OCI-LY7 (cell line): ENCODE results near the gene KLRD1. TPM values are rescaled to one million over a fixed set of nuclear protein-coding genes. Genes with fewer than 3 reads are reported as not detected.
A peak's percentile ranks its signal among the peaks of the same experiment; 100 is the strongest.

ENCODE experiments used
- BruUV-seq: library from RNA; stranded (reverse); fragments of 400-500 nt; replicated peaks from 2 replicates; lab custom pipeline; 2021; lab: Mats Ljungman, UMichigan
- CTCF ChIA-PET: fragments of 300-600 bp; sonication (Branson Sonifier 250); formaldehyde crosslinking; loops from one replicate; lab custom pipeline; 2022; ENCODE audit warnings: antibody characterized with exemption; ENCODE audit not compliant: unreplicated experiment; lab: Charles Lee
- POLR2A ChIA-PET: fragments of 300-600 bp; sonication (Branson Sonifier 250); formaldehyde crosslinking; loops from one replicate; lab custom pipeline; 2022; ENCODE audit warnings: antibody characterized with exemption; lab: Charles Lee
- DNase-seq: peaks from one replicate; pipeline ENCODE4 v3.0.0-alpha.2; 2015; ENCODE audit warnings: low spot score
- H2AFZ ChIP-seq: fragments of 200-600 bp; sonication (generic), shearing (Covaris generic); 2 replicates; pipeline ENCODE4 v1.6.1; 2014; ENCODE audit warnings: mild to moderate bottlenecking, antibody characterized with exemption, low read length, moderate library complexity
- H3K27ac ChIP-seq: fragments of 200-600 bp; sonication (generic); 2 replicates; pipeline ENCODE4 v1.5.1; 2014; ENCODE audit warnings: mixed run types, low read depth, mild to moderate bottlenecking, moderate library complexity, low read length, inconsistent platforms; ENCODE audit not compliant: poor library complexity, severe bottlenecking
- H3K36me3 ChIP-seq: fragments of 200-600 bp; sonication (generic); 2 replicates; pipeline ENCODE4 v1.6.1; 2014; ENCODE audit warnings: mild to moderate bottlenecking, antibody characterized with exemption, low read length, moderate library complexity, mixed read lengths; ENCODE audit not compliant: insufficient read depth
- H3K4me1 ChIP-seq: fragments of 200-600 bp; sonication (generic); 2 replicates; pipeline ENCODE4 v1.5.1; 2014; ENCODE audit warnings: mild to moderate bottlenecking, low read length; ENCODE audit not compliant: insufficient read depth, poor library complexity, severe bottlenecking
- H3K4me2 ChIP-seq: fragments of 200-600 bp; sonication (generic); 2 replicates; pipeline ENCODE4 v1.6.1; 2014; ENCODE audit warnings: mild to moderate bottlenecking, low read length
- H3K4me3 ChIP-seq: fragments of 200-600 bp; sonication (generic); 2 replicates; pipeline ENCODE4 v1.5.1; 2014; ENCODE audit warnings: mild to moderate bottlenecking, low read depth, low read length; ENCODE audit not compliant: poor library complexity, severe bottlenecking
- H3K79me2 ChIP-seq: fragments of 200-600 bp; sonication (generic); 2 replicates; pipeline ENCODE4 v1.6.1; 2016; ENCODE audit warnings: low read depth, mild to moderate bottlenecking, low read length, moderate library complexity, mixed read lengths; ENCODE audit not compliant: insufficient read depth
- H3K9me2 ChIP-seq: fragments of 200-600 bp; sonication (generic); 2 replicates; pipeline ENCODE4 v1.6.1; 2016; ENCODE audit warnings: mild to moderate bottlenecking, low read length, mixed read lengths; ENCODE audit not compliant: insufficient read depth
- H3K9me3 ChIP-seq: fragments of 200-600 bp; sonication (generic); 2 replicates; pipeline ENCODE4 v1.6.1; 2014; ENCODE audit warnings: mild to moderate bottlenecking, mixed run types, low read length, mixed read lengths
- H4K20me1 ChIP-seq: fragments of 200-600 bp; sonication (generic); 2 replicates; pipeline ENCODE4 v1.6.1; 2014; ENCODE audit warnings: mild to moderate bottlenecking, antibody characterized with exemption, low read length, moderate library complexity, mixed read lengths; ENCODE audit not compliant: insufficient read depth
- CTCF ChIP-seq: fragments of 200-600 bp; sonication (generic); conservative IDR thresholded peaks from 2 replicates; pipeline ENCODE4 v1.5.1; 2014; ENCODE audit warnings: mild to moderate bottlenecking, antibody characterized with exemption, low read length, moderate library complexity, mixed read lengths
- EZH2phosphoT487 ChIP-seq: fragments of 200-600 bp; sonication (generic); IDR thresholded peaks from 2 replicates; pipeline ENCODE4 v1.6.1; 2018; ENCODE audit warnings: low read depth, borderline replicate concordance, mild to moderate bottlenecking, mixed run types, antibody characterized with exemption, low read length, moderate library complexity, mixed read lengths
- intact Hi-C: fragments of 100-400 bp; cut with micrococcal nuclease; formaldehyde crosslinking; loops from one replicate; pipeline ENCODE4 v1.10.0; 2022; ENCODE audit not compliant: unreplicated experiment
- total RNA-seq, 2 experiments: library from RNA; depleted of rRNA in 1 of 2; stranded (reverse); fragments of >200 nt in 1 of 2; shearing (Covaris generic) in 1 of 2; gene quantifications; 2 replicates each; pipeline ENCODE4 v1.2.3, GENCODE V29; 2014 to 2022

The KLRD1 gene
- total RNA-seq, 2 experiments from 2014 or later, result under 0.01 to 0.04 TPM

DNA sequence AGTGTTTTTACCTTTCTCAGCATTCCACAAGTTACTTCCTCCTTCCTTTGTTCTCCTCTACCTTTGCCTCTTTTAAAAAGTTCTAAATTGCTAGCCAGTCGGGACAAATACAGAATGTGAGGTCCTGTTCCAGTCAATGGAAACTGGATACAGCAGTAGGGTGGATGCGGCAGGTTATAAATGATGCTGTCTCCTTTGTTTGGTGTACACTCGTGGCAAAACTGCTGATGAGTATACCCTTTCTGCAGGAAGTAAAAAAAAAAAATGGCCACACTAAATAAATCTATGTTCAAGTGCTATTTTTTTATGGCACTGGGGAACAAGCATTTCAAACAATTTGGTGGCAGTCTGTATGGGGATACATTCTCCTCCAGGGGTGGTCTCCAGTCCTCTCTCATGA, 54.7 kb downstream of the KLRD1 start:
- intact Hi-C loops, result loop anchor here (5.0 kb wide), 1 partner anchor 250 kb away; the partner anchor contains the start of gene MAGOHB
- no peaks in the 10 kb centered on the region for H3K9me2 ChIP-seq
- H2AFZ ChIP-seq, result peak overlapping the region; percentile 85
- POLR2A ChIA-PET, result interaction anchor here (0.6 kb wide), 2 partner anchors 11 to 19 kb away, joined by 3 read pairs; no protein-coding TSS in a partner anchor
- H3K79me2 ChIP-seq, result no peaks in the 10 kb centered on the region
- H4K20me1 ChIP-seq, result no peaks in the 10 kb centered on the region
- H3K4me3 ChIP-seq, result no peak overlapping the region
- peak overlapping the region; percentile 86 for H3K4me2 ChIP-seq
- H3K4me1 ChIP-seq, result peaks cover 44% of the 10 kb centered on the region
- H3K27ac ChIP-seq, result peak overlapping the region; percentile 84
- no peak for TF ChIP-seq CTCF
- no peak for TF ChIP-seq EZH2phosphoT487
- DNase-seq, result no peak
- H3K9me3 ChIP-seq, result peaks cover 19% of the 10 kb centered on the region
- BruUV-seq, result no TSS peak
- CTCF ChIA-PET, result no interaction called here
- peaks cover 28% of the 10 kb centered on the region for H3K36me3 ChIP-seq

DNA sequence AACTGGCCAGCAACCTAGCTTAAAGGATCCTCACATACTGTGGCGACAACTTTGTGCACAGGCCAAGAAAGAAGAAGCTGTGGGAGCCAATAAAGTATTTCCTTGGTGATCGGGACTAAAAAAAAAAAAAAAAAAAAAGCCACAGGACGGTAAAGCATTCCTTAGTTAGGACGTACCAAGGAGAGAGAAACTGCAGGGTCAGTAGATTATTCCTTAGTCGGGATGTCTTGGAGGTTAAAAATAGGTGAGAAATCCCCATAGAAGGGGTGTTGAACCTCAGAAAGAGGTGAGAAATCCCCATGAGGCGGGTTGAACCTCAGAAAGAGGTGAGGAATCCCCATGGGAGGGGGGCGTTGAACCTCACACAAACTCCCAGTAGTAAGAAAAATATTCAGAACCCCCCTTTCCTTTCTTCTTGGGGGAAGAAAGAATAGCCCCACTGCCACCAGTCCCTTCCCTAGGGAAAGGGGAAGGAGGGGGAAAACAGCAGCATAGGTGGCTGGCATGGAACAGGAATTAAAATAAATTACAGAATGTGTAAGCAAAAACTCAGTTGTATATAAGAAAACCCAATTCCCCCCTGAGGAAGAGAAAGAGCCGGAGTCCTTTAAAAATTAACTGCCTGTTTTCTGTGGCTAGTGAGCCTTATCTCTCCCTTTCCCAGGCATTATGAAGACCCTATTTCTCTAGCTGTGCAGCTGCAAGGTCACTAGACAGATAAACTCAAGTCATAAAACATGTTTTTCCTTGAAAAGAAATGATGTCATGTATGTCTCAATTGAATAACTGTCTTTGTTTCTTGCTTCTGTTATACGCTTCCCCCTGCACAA, 55.4 kb downstream of the KLRD1 start:
- peak overlapping the region; percentile 86 for H3K4me2 ChIP-seq

More for the DNA sequence above, 55.4 kb downstream of the KLRD1 start:
- peaks cover 31% of the 10 kb centered on the region for H3K36me3 ChIP-seq
- H3K9me2 ChIP-seq, result no peaks in the 10 kb centered on the region
- peak overlapping the region; percentile 84 for H3K27ac ChIP-seq
- no peak for DNase-seq
- H4K20me1 ChIP-seq, result no peaks in the 10 kb centered on the region
- H3K4me3 ChIP-seq, result peak overlapping the region; percentile 18
- BruUV-seq, result no TSS peak
- POLR2A ChIA-PET, result interaction anchor here (0.5 to 5.0 kb wide), 9 partner anchors 8 to 149 kb away, joined by 3 to 41 read pairs (median 4); no protein-coding TSS in a partner anchor
- CTCF ChIA-PET, result no interaction called here
- intact Hi-C loops, result loop anchor here (5.0 kb wide), 1 partner anchor 249 kb away; the partner anchor contains the start of gene MAGOHB
- no peaks in the 10 kb centered on the region for H3K79me2 ChIP-seq
- peak overlapping the region; percentile 85 for H2AFZ ChIP-seq
- TF ChIP-seq EZH2phosphoT487 (no peak), CTCF (no peak)
- H3K9me3 ChIP-seq, result peaks cover 27% of the 10 kb centered on the region
- peaks cover 44% of the 10 kb centered on the region for H3K4me1 ChIP-seq
